PC-9 (cell line): Measurements from ENCODE around the gene ZNF641. TPM values are rescaled to one million over a fixed set of nuclear protein-coding genes. Genes with fewer than 3 reads are reported as not detected.

Source experiments
- BruUV-seq: library from RNA; stranded (reverse); fragments of 400-500 nt; replicated peaks from 2 replicates; lab custom pipeline; 2021; lab: Mats Ljungman, UMichigan
- CTCF ChIA-PET: fragments of 300-600 bp; sonication (Branson Sonifier 250); formaldehyde crosslinking; loops from one replicate; lab custom pipeline; 2022; ENCODE audit warnings: antibody characterized with exemption; lab: Charles Lee
- POLR2A ChIA-PET: fragments of 300-600 bp; sonication (Branson Sonifier 250); formaldehyde crosslinking; loops from one replicate; lab custom pipeline; 2022; ENCODE audit warnings: antibody characterized with exemption; ENCODE audit not compliant: unreplicated experiment; lab: Charles Lee
- DNase-seq, 2 experiments: peaks; one replicate each; pipeline versions ENCODE4 v3.0.0 to v3.0.0-alpha.2; 2015 to 2022; ENCODE audit warnings: mixed read lengths in 1 of 2
- H2AFZ ChIP-seq: fragments of 200-600 bp; sonication (generic); 2 replicates; pipeline ENCODE4 v1.8.1; 2017; ENCODE audit warnings: antibody characterized with exemption
- H3F3A ChIP-seq: fragments of 200-600 bp; sonication (generic); 2 replicates; pipeline ENCODE4 v1.8.1; 2017; ENCODE audit warnings: antibody characterized with exemption, mild to moderate bottlenecking, low read depth; ENCODE audit not compliant: insufficient read depth
- H3K27ac ChIP-seq: fragments of 200-600 bp; sonication (generic); 2 replicates; pipeline ENCODE4 v1.6.1; 2016; ENCODE audit warnings: mixed run types
- H3K27me3 ChIP-seq: fragments of 200-600 bp; sonication (generic); 2 replicates; pipeline ENCODE4 v1.6.1; 2016; ENCODE audit warnings: low read depth, mixed run types; ENCODE audit not compliant: insufficient read depth
- H3K36me3 ChIP-seq: fragments of 200-600 bp; sonication (generic); 2 replicates; pipeline ENCODE4 v1.6.1; 2016; ENCODE audit warnings: low read depth, mixed run types
- H3K4me1 ChIP-seq: fragments of 200-600 bp; sonication (generic); replicated peaks from 2 replicates; pipeline ENCODE4 v1.6.1; 2016; ENCODE audit warnings: mixed run types; ENCODE audit not compliant: insufficient read depth
- H3K4me2 ChIP-seq: fragments of 200-600 bp; sonication (generic); 2 replicates; pipeline ENCODE4 v1.6.1; 2017; ENCODE audit warnings: mixed run types
- H3K4me3 ChIP-seq: fragments of 200-600 bp; sonication (generic); 2 replicates; pipeline ENCODE4 v1.6.1; 2016; ENCODE audit warnings: mixed run types
- H3K79me2 ChIP-seq: fragments of 200-600 bp; sonication (generic); 2 replicates; pipeline ENCODE4 v1.6.1; 2017; ENCODE audit warnings: low read depth, mixed run types
- H3K9me2 ChIP-seq: fragments of 200-600 bp; sonication (generic); 2 replicates; pipeline ENCODE4 v1.8.1; 2017; ENCODE audit warnings: mild to moderate bottlenecking; ENCODE audit not compliant: insufficient read depth
- H3K9me3 ChIP-seq: fragments of 200-600 bp; sonication (generic); 2 replicates; pipeline ENCODE4 v1.8.1; 2016; ENCODE audit warnings: low read depth; ENCODE audit not compliant: insufficient read depth
- H4K20me1 ChIP-seq: fragments of 200-600 bp; sonication (generic); 2 replicates; pipeline ENCODE4 v1.8.1; 2017; ENCODE audit not compliant: insufficient read depth
- EZH2 ChIP-seq: fragments of 200-600 bp; sonication (generic); IDR thresholded peaks from 2 replicates; pipeline ENCODE4 v1.8.0; 2017; ENCODE audit warnings: antibody characterized with exemption, low read depth
- intact Hi-C: fragments of 100-400 bp; cut with micrococcal nuclease; formaldehyde crosslinking; loops from one replicate; pipeline ENCODE4 v1.10.0; 2022; ENCODE audit not compliant: unreplicated experiment
- total RNA-seq: library from RNA; stranded (reverse); gene quantifications from 2 replicates; pipeline ENCODE4 v1.2.3, GENCODE V29; 2021
- TF ChIP-seq, protein P1 (sequence below): fragments of 200-600 bp; sonication (generic); conservative IDR thresholded peaks from 2 replicates; pipeline ENCODE4 v1.6.1; 2017; ENCODE audit warnings: mixed run types, antibody characterized with exemption, mild to moderate bottlenecking, moderate library complexity

Gene ZNF641
- total RNA-seq, 1 experiment from 2014 or later, result 1.4 TPM

GRCh38 chr12:48352157-48352760 is 1.5 kb upstream of the ZNF641 start:
- Histone ChIP-seq H3F3A (peaks cover 19% of the 10 kb centered on the region; the same call in 1 of the 2 replicates), H3K36me3 (no peaks in the 10 kb centered on the region), H3K4me1 (peaks cover 7% of the 10 kb centered on the region), H3K27me3 (no peaks in the 10 kb centered on the region), H3K79me2 (no peaks in the 10 kb centered on the region), H3K9me2 (no peaks in the 10 kb centered on the region), H2AFZ (no peak overlapping the region), H3K9me3 (no peaks in the 10 kb centered on the region), H4K20me1 (no peaks in the 10 kb centered on the region), H3K4me2 (peak overlapping the region; percentile 94), H3K4me3 (peak overlapping the region; percentile 98; the same call in 1 of the 2 replicates), H3K27ac (no peak overlapping the region)
- BruUV-seq, result no TSS peak
- DNase-seq, result no peak
- ChIA-PET POLR2A (no interaction called here), CTCF (no interaction called here)
- intact Hi-C loops, result no loop called here
- TF ChIP-seq EZH2, result no peak
- TF ChIP-seq, protein P1, sequence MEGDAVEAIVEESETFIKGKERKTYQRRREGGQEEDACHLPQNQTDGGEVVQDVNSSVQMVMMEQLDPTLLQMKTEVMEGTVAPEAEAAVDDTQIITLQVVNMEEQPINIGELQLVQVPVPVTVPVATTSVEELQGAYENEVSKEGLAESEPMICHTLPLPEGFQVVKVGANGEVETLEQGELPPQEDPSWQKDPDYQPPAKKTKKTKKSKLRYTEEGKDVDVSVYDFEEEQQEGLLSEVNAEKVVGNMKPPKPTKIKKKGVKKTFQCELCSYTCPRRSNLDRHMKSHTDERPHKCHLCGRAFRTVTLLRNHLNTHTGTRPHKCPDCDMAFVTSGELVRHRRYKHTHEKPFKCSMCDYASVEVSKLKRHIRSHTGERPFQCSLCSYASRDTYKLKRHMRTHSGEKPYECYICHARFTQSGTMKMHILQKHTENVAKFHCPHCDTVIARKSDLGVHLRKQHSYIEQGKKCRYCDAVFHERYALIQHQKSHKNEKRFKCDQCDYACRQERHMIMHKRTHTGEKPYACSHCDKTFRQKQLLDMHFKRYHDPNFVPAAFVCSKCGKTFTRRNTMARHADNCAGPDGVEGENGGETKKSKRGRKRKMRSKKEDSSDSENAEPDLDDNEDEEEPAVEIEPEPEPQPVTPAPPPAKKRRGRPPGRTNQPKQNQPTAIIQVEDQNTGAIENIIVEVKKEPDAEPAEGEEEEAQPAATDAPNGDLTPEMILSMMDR, result no peak

DNA sequence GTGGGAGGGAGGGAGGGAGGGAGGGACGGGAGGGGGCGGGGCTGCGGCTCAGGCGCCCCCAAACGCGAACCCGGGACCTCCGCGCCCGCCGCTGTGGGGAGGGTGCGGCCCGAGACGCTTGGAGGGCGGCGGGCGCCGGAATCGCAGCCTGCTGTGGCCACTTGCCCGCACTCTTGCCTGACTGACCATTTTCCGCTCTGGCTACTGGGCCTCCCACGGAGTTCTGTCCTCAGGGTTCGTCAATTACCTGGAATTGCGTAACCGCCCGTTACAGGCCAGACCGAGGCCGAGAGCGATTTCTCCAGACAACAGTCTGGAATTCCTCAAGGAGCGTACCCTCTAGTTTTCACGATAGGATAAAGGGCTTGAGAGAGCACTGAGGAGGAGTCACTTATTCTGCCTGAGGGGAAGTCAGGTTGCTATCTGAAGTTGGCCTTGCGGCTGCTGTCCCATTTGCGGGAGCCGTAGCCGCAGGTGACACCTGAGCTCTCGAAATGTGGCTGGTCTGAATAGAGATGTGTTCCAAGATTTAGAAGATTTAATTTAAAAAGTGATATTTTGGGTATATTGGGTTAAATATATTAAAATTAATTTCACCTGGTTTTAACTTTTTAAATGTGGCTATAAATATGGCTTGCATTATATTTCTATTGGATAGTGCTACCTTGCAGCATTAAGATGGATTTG is 446 bp upstream of the ZNF641 start:
- peak; percentile 60 to 62 for DNase-seq
- Histone ChIP-seq H3K4me2 (peak overlapping the region; percentile 94), H3K4me3 (peak overlapping the region; percentile 98), H3K36me3 (no peaks in the 10 kb centered on the region), H3K27me3 (no peaks in the 10 kb centered on the region), H4K20me1 (no peaks in the 10 kb centered on the region), H2AFZ (peak overlapping the region; percentile 95), H3F3A (peaks cover 19% of the 10 kb centered on the region; the same call in 1 of the 2 replicates), H3K27ac (peak overlapping the region; percentile 39; the same call in 1 of the 2 replicates), H3K4me1 (peaks cover 7% of the 10 kb centered on the region), H3K9me2 (no peaks in the 10 kb centered on the region), H3K79me2 (no peaks in the 10 kb centered on the region), H3K9me3 (no peaks in the 10 kb centered on the region)
- ChIA-PET POLR2A (interaction anchor here (0.6 to 0.7 kb wide), 2 partner anchors 190 to 438 kb away, joined by 4 to 5 read pairs; no protein-coding TSS in a partner anchor), CTCF (no interaction called here)
- TF ChIP-seq EZH2, result no peak
- TF ChIP-seq, protein P1, result no peak
- intact Hi-C loops, result no loop called here
- BruUV-seq, result no TSS peak

DNA sequence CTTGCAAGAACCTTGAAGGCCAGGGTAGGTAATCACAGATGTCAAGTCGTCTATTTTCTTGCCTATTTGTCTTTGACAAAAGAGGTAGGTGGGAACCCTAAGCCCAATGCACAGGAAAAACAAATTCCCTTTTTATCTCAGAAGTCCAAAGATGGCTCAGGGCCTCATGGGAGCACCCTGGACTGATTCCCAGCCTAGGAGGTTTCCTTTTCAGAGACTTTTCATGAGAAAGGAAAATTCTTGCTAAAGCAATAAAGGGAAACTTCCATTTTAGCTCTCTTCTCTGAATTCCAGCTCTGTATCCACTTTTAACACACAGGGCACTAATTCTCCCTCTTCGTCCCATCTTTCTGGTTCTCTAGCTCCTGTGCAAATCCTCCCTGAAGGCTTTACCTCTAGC is 1.2 kb downstream of the ZNF641 start:
- DNase-seq, result no peak
- no peaks in the 10 kb centered on the region for H3K9me3 ChIP-seq
- CTCF ChIA-PET, result no interaction called here
- BruUV-seq, result TSS peak; percentile 55
- POLR2A ChIA-PET, result no interaction called here
- no peak overlapping the region for H3K4me3 ChIP-seq
- H3K4me1 ChIP-seq, result peaks cover 7% of the 10 kb centered on the region
- no peaks in the 10 kb centered on the region for H3K36me3 ChIP-seq
- H3F3A ChIP-seq, result peaks cover 19% of the 10 kb centered on the region; the same call in 1 of the 2 replicates
- no peak overlapping the region for H3K27ac ChIP-seq
- peak overlapping the region; percentile 82 for H3K4me2 ChIP-seq
- H3K27me3 ChIP-seq, result no peaks in the 10 kb centered on the region
- no peaks in the 10 kb centered on the region for H4K20me1 ChIP-seq
- intact Hi-C loops, result no loop called here
- H3K79me2 ChIP-seq, result no peaks in the 10 kb centered on the region
- no peak overlapping the region for H2AFZ ChIP-seq
- TF ChIP-seq, protein P1, result no peak
- TF ChIP-seq EZH2, result no peak
- no peaks in the 10 kb centered on the region for H3K9me2 ChIP-seq
